Mesendoderm (in vitro differentiated cells): Measurements from ENCODE around the gene ZNF680.

Experiments used
- DNase-seq: peaks from one replicate; pipeline ENCODE4 v3.0.0; 2013
- H2AK5ac ChIP-seq: 2 replicates; pipeline ENCODE4 v1.6.1; 2013; ENCODE audit warnings: low read length, inconsistent platforms
- H2BK120ac ChIP-seq: 2 replicates; pipeline ENCODE4 v1.6.1; 2013; ENCODE audit warnings: low read depth, mild to moderate bottlenecking, low read length, moderate library complexity, mixed read lengths
- H2BK15ac ChIP-seq: replicated peaks from 2 replicates; pipeline ENCODE4 v1.6.1; 2013; ENCODE audit warnings: low read depth, mild to moderate bottlenecking, moderate library complexity
- H2BK5ac ChIP-seq: 2 replicates; pipeline ENCODE4 v1.6.1; 2013; ENCODE audit warnings: low read length, inconsistent platforms
- H3K18ac ChIP-seq: 2 replicates; pipeline ENCODE4 v1.6.1; 2013; ENCODE audit warnings: mild to moderate bottlenecking, low read length, mixed read lengths
- H3K23ac ChIP-seq: one replicate; pipeline ENCODE4 v1.6.1; 2013; ENCODE audit warnings: low read length
- H3K27ac ChIP-seq: 2 replicates; pipeline ENCODE4 v1.5.1; 2013; ENCODE audit warnings: low read depth, mild to moderate bottlenecking, inconsistent platforms, low read length, moderate library complexity
- H3K27me3 ChIP-seq: 2 replicates; pipeline ENCODE4 v1.6.1; 2013; ENCODE audit warnings: low read length, control low read depth, mild to moderate bottlenecking, inconsistent platforms; ENCODE audit not compliant: insufficient read depth, poor library complexity
- H3K36me3 ChIP-seq: 2 replicates; pipeline ENCODE4 v1.6.1; 2013; ENCODE audit warnings: low read length, inconsistent platforms; ENCODE audit not compliant: control insufficient read depth, insufficient read depth
- H3K4ac ChIP-seq: one replicate; pipeline ENCODE4 v1.6.1; 2013; ENCODE audit warnings: low read depth, mild to moderate bottlenecking, low read length, moderate library complexity
- H3K4me1 ChIP-seq: 2 replicates; pipeline ENCODE4 v1.6.1; 2013; ENCODE audit warnings: low read depth, low read length, inconsistent platforms; ENCODE audit not compliant: control insufficient read depth
- H3K4me2 ChIP-seq: 2 replicates; pipeline ENCODE4 v1.6.1; 2013; ENCODE audit warnings: low read length
- H3K4me3 ChIP-seq: 2 replicates; pipeline ENCODE4 v1.5.1; 2013; ENCODE audit warnings: mild to moderate bottlenecking, low read length
- H3K56ac ChIP-seq: one replicate; pipeline ENCODE4 v1.6.1; 2013; ENCODE audit warnings: low read length
- H3K79me1 ChIP-seq: 2 replicates; pipeline ENCODE4 v1.6.1; 2013; ENCODE audit warnings: low read length, inconsistent platforms
- H3K79me2 ChIP-seq: 2 replicates; pipeline ENCODE4 v1.6.1; 2013; ENCODE audit warnings: mild to moderate bottlenecking, low read length; ENCODE audit not compliant: control insufficient read depth, insufficient read depth
- H3K9ac ChIP-seq: 2 replicates; pipeline ENCODE4 v1.6.1; 2013; ENCODE audit warnings: low read length, inconsistent platforms
- H4K5ac ChIP-seq: one replicate; pipeline ENCODE4 v1.6.1; 2013; ENCODE audit warnings: low read length
- H4K8ac ChIP-seq: one replicate; pipeline ENCODE4 v1.6.1; 2013; ENCODE audit warnings: low read depth, mild to moderate bottlenecking, control low read depth, low read length, moderate library complexity
- WGBS: extraction: QIAGEN DNeasy Blood & Tissue Kit; methylation state at CpG from one replicate; pipeline ENCODE4 v1.1.7; 2013; ENCODE audit warnings: low lambda C conversion rate, missing lambda C conversion rate; ENCODE audit not compliant: insufficient coverage; ENCODE audit errors: extremely low coverage; 5-methylcytosine and 5-hydroxymethylcytosine counted together

The ZNF680 gene

DNA sequence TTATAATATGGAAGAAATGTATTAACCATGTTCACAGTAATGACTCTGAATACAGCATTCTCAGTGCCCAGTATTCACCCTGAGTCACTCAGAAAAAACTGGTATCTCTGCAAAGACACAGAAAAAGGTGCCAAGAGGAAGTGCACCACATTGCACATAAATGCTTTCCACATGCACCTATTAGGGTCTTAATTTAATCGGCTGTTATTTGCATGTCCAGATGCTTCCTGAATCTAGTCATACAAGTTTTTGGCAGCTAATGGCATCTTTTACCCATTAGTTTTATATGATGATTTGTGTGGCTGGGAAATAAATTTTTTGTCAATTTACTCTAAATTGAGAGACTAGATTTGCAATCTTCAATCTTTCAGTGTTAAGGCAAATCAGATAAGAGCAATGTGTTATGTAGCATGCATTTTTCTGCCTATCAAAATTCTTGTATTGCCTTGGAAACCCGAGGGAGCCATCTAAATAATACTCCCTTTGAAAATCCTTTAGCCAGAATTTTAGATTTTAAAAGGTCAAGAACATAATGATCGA is 58.2 kb downstream of the ZNF680 start:
- Histone ChIP-seq H3K36me3 (no peaks in the 10 kb centered on the region), H3K4me3 (no peak overlapping the region)
- DNase-seq, result no peak

DNA sequence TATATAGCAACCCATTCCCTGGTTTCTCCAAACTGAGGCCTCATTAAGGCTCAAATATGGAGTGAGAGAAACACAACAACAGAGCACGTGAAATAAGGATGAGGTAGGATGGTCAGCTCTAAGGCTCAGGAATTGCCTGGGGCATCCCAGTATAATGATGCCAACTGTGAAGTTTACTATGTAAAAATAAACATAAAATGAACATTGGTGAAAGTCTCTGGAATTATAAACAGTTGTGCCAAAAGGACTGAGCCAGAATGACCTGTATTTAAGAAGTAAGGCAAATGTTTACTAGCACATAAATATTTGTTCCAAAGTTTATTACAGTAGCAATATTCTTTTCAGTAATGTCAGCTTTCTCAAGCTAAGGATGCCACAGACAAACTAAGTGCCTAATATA is 64.6 kb downstream of the ZNF680 start:
- no peaks in the 10 kb centered on the region for H3K79me2 ChIP-seq
- no peaks in the 10 kb centered on the region for H3K36me3 ChIP-seq
- no CpG with 5 or more reads among the region's 1 CpG for WGBS
- H2BK15ac ChIP-seq, result no peak overlapping the region
- no peak overlapping the region for H4K5ac ChIP-seq
- H2BK5ac ChIP-seq, result no peak overlapping the region
- no peak overlapping the region for H2AK5ac ChIP-seq
- H3K4me1 ChIP-seq, result no peaks in the 10 kb centered on the region
- no peak for DNase-seq
- no peak overlapping the region for H3K27ac ChIP-seq
- no peak overlapping the region for H3K4me3 ChIP-seq
- no peak overlapping the region for H3K56ac ChIP-seq
- no peak overlapping the region for H2BK120ac ChIP-seq
- H3K18ac ChIP-seq, result no peak overlapping the region
- no peak overlapping the region for H3K4me2 ChIP-seq
- no peaks in the 10 kb centered on the region for H3K79me1 ChIP-seq
- no peak overlapping the region for H3K4ac ChIP-seq
- no peak overlapping the region for H3K9ac ChIP-seq
- no peaks in the 10 kb centered on the region for H3K27me3 ChIP-seq
- no peak overlapping the region for H4K8ac ChIP-seq
- no peak overlapping the region for H3K23ac ChIP-seq

More for the DNA sequence above, 58.2 kb downstream of the ZNF680 start:
- Histone ChIP-seq H3K56ac (no peak overlapping the region), H3K27me3 (no peaks in the 10 kb centered on the region), H3K4me2 (no peak overlapping the region), H3K27ac (no peak overlapping the region), H3K4ac (no peak overlapping the region), H2BK15ac (no peak overlapping the region), H4K8ac (no peak overlapping the region), H3K18ac (no peak overlapping the region), H3K79me1 (no peaks in the 10 kb centered on the region), H3K23ac (no peak overlapping the region), H3K79me2 (no peaks in the 10 kb centered on the region), H4K5ac (no peak overlapping the region), H3K4me1 (no peaks in the 10 kb centered on the region), H2BK5ac (no peak overlapping the region), H3K9ac (no peak overlapping the region), H2BK120ac (no peak overlapping the region), H2AK5ac (no peak overlapping the region)
- WGBS, result no CpG with 5 or more reads among the region's 3 CpGs

DNA sequence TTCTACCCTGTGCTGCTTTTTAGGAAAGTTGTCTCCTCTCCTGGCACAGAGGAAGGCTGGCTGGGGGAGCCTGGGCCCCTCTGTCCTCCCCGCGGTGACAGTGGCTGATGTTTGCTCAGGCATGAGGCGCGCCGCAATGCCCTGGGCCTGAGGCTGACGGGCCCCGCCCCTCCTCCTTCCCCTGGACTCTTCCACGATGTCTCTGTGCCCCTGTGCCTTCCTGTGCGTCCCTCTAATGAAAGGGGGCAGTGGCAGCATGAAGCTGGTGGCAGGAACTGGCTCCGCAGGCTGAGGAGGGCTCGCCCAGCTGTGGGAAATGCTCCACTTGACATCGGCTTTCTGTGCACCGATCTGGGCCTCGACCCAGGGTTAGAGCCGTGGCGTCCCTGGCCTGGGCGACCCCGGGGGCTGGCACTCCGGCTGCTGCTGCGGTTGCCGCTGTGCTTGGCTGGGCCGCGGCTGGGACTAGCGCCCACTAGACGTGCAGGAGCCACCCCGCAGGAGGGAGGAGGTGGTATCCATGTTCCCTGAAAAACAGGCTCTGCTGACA is 67.9 kb downstream of the ZNF680 start:
- H3K4me2 ChIP-seq, result no peak overlapping the region
- H4K5ac ChIP-seq, result no peak overlapping the region
- H3K18ac ChIP-seq, result no peak overlapping the region
- no peak overlapping the region for H3K56ac ChIP-seq
- H3K36me3 ChIP-seq, result no peaks in the 10 kb centered on the region
- no peak overlapping the region for H3K9ac ChIP-seq
- no CpG with 5 or more reads among the region's 26 CpGs for WGBS
- no peak overlapping the region for H2AK5ac ChIP-seq
- H2BK5ac ChIP-seq, result no peak overlapping the region
- no peaks in the 10 kb centered on the region for H3K27me3 ChIP-seq
- H2BK120ac ChIP-seq, result no peak overlapping the region
- H3K27ac ChIP-seq, result no peak overlapping the region
- no peak for DNase-seq
- H3K4ac ChIP-seq, result no peak overlapping the region
- H3K23ac ChIP-seq, result no peak overlapping the region
- no peaks in the 10 kb centered on the region for H3K4me1 ChIP-seq
- no peaks in the 10 kb centered on the region for H3K79me1 ChIP-seq
- H3K4me3 ChIP-seq, result no peak overlapping the region
- H4K8ac ChIP-seq, result no peak overlapping the region
- no peaks in the 10 kb centered on the region for H3K79me2 ChIP-seq
- no peak overlapping the region for H2BK15ac ChIP-seq

DNA sequence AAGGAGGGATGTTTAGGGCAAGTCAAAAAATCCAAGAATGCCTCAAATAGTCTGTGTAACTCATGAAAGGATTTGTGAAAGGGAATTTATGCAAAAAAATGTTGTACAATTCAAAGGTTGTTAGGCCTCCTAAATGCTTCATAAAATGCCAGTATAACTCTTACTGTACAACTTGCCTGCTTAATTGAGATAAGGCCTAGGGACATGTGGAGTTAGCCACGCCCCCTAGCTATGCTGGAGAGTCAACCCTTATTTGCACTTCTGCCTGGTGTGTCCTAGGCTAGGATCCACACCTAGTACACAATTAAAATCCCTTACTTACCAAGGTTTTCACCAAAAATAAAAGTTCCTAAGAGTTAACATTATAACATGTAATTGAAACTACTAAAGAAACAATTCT is 77.2 kb downstream of the ZNF680 start:
- Histone ChIP-seq H3K9ac (no peak overlapping the region), H2BK5ac (no peak overlapping the region), H3K27me3 (no peaks in the 10 kb centered on the region), H3K4me2 (no peak overlapping the region), H4K8ac (no peak overlapping the region), H3K18ac (no peak overlapping the region), H3K27ac (no peak overlapping the region), H3K79me1 (no peaks in the 10 kb centered on the region), H2AK5ac (no peak overlapping the region), H3K4ac (no peak overlapping the region), H3K79me2 (no peaks in the 10 kb centered on the region), H2BK15ac (no peak overlapping the region), H3K56ac (no peak overlapping the region), H3K4me1 (no peaks in the 10 kb centered on the region), H4K5ac (no peak overlapping the region), H3K23ac (no peak overlapping the region), H3K4me3 (no peak overlapping the region), H3K36me3 (no peaks in the 10 kb centered on the region), H2BK120ac (no peak overlapping the region)
- no peak for DNase-seq
- WGBS, result no CpG with 5 or more reads among the region's 1 CpG
